Airway epithelial cell (primary cell): ENCODE measurements around the gene PPP1R2. TPM values are rescaled to one million over a fixed set of nuclear protein-coding genes. Genes with fewer than 3 reads are reported as not detected.

ENCODE experiments used
- total RNA-seq: library from RNA; depleted of rRNA; stranded (reverse); fragments of >200 nt; gene quantifications from 2 replicates; pipeline ENCODE4 v1.2.3, GENCODE V29; 2015

PPP1R2 gene
- 35.3 and 52.7 TPM in 2 replicates for total RNA-seq

DNA sequence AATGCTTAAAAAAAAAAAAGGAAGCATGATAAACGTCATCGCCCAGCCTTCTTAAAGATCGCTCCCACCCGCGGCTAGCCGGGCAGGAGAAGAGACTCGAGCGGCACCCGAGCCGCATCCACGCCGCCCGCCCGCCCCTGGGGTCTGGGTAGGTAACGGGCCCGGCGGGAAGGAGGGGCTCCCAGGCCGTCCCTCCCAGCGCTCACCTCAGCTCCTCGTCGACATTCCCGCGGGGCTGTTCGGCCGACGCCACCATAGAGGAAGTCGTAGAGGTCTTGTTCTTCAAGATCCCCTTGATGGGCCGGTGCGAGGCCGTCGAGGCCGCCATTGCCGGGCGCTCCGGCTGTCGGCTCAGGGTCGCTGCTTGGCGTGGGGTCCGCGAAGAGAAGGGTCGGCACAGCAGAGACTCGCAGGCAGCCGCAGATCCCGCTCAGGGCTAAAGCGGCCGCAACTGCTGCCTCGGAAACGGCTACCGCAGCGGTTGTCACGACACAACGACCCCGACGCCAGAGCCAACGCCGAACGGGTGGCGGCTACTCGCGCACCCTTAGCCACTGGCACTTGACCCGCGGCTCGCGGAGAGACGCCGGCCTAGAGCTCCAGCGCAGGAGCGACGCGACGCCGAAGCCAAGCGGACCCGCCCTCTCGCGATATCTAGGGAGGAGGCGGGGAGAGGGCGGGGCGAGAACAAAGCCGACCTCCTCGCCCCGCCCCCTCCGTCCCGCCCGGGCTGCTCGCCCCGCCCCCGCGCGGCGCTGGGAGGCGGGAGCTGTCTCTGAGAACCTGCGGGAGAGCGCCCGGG is at the start of gene PPP1R2:
TSS of gene PPP1R2 (minus strand) at position 628 of the 802 bp plus-strand sequence. CDS start at position 328, 300 bp downstream.

DNA sequence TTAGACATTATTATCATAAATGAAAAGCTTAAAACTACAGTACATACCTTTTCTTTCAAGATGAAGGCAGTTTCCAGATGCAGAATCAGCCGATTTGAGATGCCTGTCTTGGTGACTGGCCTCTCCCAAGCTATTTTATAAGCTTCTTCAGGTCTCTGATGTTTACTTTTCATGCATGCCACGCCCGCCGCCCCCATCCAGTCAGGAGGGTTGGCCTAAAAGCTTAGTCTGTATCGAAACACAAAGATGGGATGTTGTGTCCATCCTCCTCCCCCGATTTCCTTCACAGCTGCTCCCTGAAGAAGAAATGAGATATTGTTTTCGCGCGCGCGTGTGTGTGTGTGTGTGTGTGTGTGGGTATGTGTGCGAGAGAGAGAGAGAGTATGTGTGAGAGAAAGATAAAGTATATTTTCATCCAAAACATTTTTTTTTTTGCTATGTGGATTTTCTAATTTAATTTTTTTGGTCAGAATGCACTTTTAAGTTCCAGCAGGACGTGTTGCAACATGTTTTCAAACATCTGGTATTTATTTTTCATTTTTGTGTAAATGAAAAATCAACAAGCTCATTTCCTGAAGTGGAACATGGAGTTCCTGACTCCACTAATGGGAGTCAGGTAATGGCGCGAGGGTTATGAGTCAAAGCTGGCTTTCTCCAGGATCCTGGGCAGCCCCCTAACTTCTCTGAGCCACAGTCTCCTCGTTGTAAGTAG is 40.9 kb upstream of the PPP1R2 start, which contains the start of gene APOD:
TSS of gene APOD (minus strand) at position 110 of the 712 bp plus-strand sequence. CDS start 4,479 bp downstream, outside the sequence.

Other genes starting within 250 kb of the PPP1R2 start
- 29.6 and 31.5 TPM in 2 replicates for gene ACAP2, start 100.3 kb downstream of the PPP1R2 start, total RNA-seq
- gene APOD, start 40.6 kb upstream of the PPP1R2 start, total RNA-seq: 5.6 and 10.8 TPM in 2 replicates
- gene MUC20, start 177.7 kb upstream of the PPP1R2 start, total RNA-seq: 1.2 and 4.0 TPM in 2 replicates